ENCODE measurements around the gene RPS5. TPM values are rescaled to one million over a fixed set of nuclear protein-coding genes. Genes with fewer than 3 reads are reported as not detected.
"Not testable (repeated sequence)": the region's sequence is repeated elsewhere in the genome, so short reads cannot be mapped to it uniquely, and the experiment has no call there.

Gene RPS5
- polyA plus RNA-seq, 3 donors: 862 to 1,069 (median 1,060) TPM

GRCh38 chr19:58409010-58409790, 22.1 kb downstream of the RPS5 start:
- no peak for DNase-seq (ENCODE audit: extremely low read depth in 1 of 11, low read depth in 9 of 11, low spot score in 4 of 11)

DNA sequence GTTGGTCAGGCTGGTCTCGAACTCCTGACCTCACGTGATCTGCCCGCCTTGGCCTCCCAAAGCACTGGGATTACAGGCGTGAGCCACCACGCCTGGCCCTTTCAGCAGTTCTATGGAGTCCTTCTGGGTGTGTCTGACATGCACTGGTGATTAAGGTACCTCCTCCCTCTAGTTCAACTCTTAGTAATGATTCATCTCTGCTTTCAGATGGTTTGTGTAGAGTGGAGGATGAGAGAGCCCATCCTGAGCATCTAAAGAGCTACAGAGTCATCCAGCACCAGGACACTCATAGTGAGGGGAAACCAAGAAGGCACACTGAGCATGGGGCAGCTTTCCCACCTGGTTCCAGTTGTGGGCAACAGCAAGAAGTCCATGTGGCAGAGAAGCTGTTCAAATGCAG, 29.5 kb downstream of the RPS5 start:
- DNase-seq (ENCODE audit: extremely low read depth in 1 of 11, low read depth in 9 of 11, low spot score in 4 of 11): no peak

DNA sequence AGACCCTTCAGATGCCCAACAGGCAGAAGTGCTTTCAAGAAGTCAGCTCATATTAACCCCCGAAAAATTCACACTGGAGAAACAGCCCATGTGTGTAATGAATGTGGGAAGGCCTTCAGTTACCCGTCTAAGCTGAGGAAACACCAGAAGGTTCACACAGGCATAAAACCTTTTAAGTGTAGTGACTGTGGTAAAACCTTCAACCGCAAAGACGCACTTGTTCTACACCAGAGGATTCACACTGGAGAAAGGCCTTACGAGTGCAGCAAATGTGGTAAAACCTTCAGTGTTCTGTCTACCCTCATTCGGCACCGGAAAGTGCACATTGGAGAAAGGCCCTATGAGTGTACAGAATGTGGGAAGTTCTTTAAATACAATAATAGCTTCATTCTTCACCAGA, 30.0 kb downstream of the RPS5 start:
- DNase-seq (ENCODE audit: extremely low read depth in 1 of 11, low read depth in 9 of 11, low spot score in 4 of 11): no peak

DNA sequence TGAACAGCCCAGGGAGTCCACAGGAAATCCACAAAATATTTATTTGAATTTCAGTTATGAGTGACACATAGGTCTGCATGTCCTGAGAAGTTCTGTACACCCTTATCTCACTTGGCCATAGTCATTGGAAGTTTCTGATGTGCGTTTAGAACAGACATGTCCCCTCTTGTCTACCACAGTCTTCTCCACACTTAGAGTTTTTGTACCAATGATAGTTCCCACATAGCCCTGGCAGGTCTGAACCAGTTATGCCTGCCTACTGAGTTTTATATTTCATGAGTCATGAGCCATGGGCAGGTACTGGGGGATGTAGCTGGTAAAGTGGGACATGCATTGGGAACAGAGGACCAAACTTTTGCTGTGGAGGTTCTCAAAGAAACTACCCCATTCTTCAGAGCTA, 41.5 kb downstream of the RPS5 start:
- no peak for DNase-seq (ENCODE audit: extremely low read depth in 1 of 11, low read depth in 9 of 11, low spot score in 4 of 11)

- DNase-seq (ENCODE audit: extremely low read depth in 1 of 11, low read depth in 9 of 11, low spot score in 4 of 11): no peak
Observed at GRCh38 chr19:58429745-58430144, 42.7 kb downstream of the RPS5 start.

DNA sequence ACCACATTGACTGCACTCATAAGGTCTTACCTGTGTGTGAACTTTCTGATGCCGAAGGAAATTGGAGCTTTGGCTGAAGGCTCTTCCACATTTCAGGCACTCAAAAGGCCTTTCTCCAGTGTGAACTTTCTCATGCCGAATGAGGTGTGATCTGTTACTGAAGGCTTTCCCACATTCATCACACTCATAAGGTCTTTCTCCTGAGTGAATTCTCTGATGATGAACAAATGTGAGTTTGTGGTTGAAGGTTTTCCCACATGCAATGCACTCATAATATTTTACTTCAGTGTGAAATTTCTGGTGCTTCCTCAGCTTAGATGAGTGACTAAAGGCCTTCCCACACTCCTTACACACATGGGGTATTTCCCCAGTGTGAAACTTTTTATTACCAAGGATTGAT, 47.1 kb downstream of the RPS5 start:
- DNase-seq (ENCODE audit: extremely low read depth in 1 of 11, low read depth in 9 of 11, low spot score in 4 of 11): no peak

DNA sequence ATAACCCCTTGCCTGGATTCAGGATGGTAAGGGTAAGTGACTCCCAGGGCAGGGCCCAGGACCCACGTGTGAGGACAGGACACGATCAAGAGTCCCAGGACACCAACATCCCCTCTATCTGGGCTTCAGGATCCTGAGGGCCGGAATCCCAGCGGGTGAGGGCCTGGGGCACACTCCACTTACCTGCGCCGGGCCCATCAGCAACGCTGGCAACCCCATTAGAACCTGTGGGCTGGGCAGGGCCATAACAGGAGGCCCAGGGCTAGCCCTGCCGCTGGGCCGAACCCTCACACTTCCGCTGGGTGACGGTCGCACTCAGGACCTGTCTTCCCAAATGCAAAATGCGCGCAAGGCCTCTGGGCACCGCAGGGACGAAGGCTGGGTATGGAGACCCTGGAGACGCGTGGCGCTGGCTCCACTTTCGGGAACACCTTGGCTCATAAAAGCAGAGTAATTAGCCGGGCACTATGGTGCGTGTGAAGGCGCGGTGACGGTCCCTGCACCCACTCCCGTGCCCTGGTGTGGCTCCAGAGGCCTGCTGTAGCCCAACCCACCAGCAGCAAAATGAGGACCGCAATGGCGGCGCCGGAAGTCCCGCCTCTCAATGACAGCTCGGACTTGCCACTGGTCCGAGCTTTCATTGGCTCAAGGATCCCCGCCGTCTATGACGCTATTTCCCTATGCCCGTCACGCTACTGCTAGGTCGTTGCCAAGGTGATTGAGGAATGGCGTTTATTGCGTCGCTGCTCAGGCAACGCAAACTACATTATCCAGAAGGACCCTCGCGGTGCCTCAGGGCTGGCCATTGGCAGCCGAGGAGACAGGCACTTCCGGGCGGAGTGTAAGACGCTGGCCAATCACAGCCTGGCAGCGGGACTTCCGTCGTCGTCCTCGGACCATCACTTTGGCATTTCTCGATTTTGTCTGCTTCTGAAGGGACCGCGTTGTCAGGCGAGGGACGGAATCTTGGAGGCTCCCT, 52.8 kb downstream of the RPS5 start, which contains the start of gene ZNF132:
Gene ZNF132, minus strand, starts transcription at position 578 of the 979 bp plus-strand sequence. Its CDS starts 332 bp downstream, at position 246.
- peak; percentile 98 to 100 (median 99) for DNase-seq (ENCODE audit: extremely low read depth in 1 of 11, low read depth in 9 of 11, low spot score in 4 of 11)

DNA sequence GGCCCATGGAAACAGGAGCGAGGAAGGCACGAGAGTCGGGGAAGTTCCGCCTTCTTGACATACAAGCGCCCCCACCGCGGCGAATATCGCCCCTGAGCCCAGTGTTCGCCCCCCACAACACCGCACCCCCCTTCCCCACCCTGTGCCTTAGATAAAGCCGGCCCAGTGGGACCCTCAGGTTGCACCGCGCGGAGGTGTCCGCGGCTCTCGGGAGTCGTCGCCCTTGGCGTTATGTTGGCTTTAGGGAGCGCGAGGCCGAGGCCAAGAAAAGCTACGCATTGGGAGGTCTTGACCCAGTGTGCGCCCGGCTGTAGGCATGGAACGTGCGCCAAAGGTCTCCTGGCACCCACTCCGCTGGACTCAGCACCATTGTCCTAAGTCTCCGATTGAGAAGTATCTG, 53.5 kb downstream of the RPS5 start:
- no peak for DNase-seq (ENCODE audit: extremely low read depth in 1 of 11, low read depth in 9 of 11, low spot score in 4 of 11)

- not testable (repeated sequence) for DNase-seq (ENCODE audit: extremely low read depth in 1 of 11, low read depth in 9 of 11, low spot score in 4 of 11)
Observed at GRCh38 chr19:58442986-58443385, 55.9 kb downstream of the RPS5 start.

Other genes with a start within 250 kb of the RPS5 start
- gene ZNF329, start 236.5 kb upstream of the RPS5 start, polyA plus RNA-seq (ENCODE audit: insufficient read length in 3 of 3): 10 to 100 TPM; 21.5 to 26.0 (median 23.7) TPM
- 10 to 100 TPM; 18.2 to 27.0 (median 19.7) TPM for gene ZNF274, start 204.2 kb upstream of the RPS5 start, polyA plus RNA-seq (ENCODE audit: insufficient read length in 3 of 3)
- gene ZNF544, start 158.4 kb upstream of the RPS5 start, polyA plus RNA-seq (ENCODE audit: insufficient read length in 3 of 3): 10 to 100 TPM; 36.9 to 45.9 (median 38.1) TPM
- gene ZNF8, start 108.3 kb upstream of the RPS5 start, polyA plus RNA-seq (ENCODE audit: insufficient read length in 3 of 3): 1 to 10 TPM; 7.3 to 8.7 (median 7.6) TPM
- 10 to 100 TPM; 46.6 to 58.0 (median 53.8) TPM for gene ERVK3-1, start 81.9 kb upstream of the RPS5 start, polyA plus RNA-seq (ENCODE audit: insufficient read length in 3 of 3)
- 1 to 10 TPM; 3.6 to 3.8 (median 3.6) TPM for gene ZSCAN22, start 60.3 kb upstream of the RPS5 start, polyA plus RNA-seq (ENCODE audit: insufficient read length in 3 of 3)
- 1 to 10 TPM in 2 of 3 donors, under 1 TPM in 1; 0.45 to 2.0 (median 1.5) TPM for gene A1BG, start 33.8 kb upstream of the RPS5 start, polyA plus RNA-seq (ENCODE audit: insufficient read length in 3 of 3)
- 1 to 10 TPM; 3.7 to 6.2 (median 5.2) TPM for gene ZNF497, start 24.5 kb upstream of the RPS5 start, polyA plus RNA-seq (ENCODE audit: insufficient read length in 3 of 3)
- gene ZNF837, start 6.2 kb upstream of the RPS5 start, polyA plus RNA-seq (ENCODE audit: insufficient read length in 3 of 3): 1 to 10 TPM; 3.3 to 6.0 (median 4.5) TPM
- gene RNF225, start 8.4 kb downstream of the RPS5 start, polyA plus RNA-seq (ENCODE audit: insufficient read length in 3 of 3): not detected
- 10 to 100 TPM; 13.3 to 15.0 (median 13.3) TPM for gene ZNF584, start 21.4 kb downstream of the RPS5 start, polyA plus RNA-seq (ENCODE audit: insufficient read length in 3 of 3)
- 10 to 100 TPM; 14.0 to 17.0 (median 14.1) TPM for gene ZNF132, start 52.9 kb downstream of the RPS5 start, polyA plus RNA-seq (ENCODE audit: insufficient read length in 3 of 3)
- gene ZNF324B, start 64.4 kb downstream of the RPS5 start, polyA plus RNA-seq (ENCODE audit: insufficient read length in 3 of 3): 1 to 10 TPM; 5.2 to 7.4 (median 7.3) TPM
- gene ZNF324, start 79.8 kb downstream of the RPS5 start, polyA plus RNA-seq (ENCODE audit: insufficient read length in 3 of 3): 10 to 100 TPM in 2 of 3 donors, 1 to 10 TPM in 1; 7.3 to 11.5 (median 10.6) TPM
- gene ZNF446, start 89.1 kb downstream of the RPS5 start, polyA plus RNA-seq (ENCODE audit: insufficient read length in 3 of 3): 10 to 100 TPM; 11.7 to 19.5 (median 17.7) TPM
- gene SLC27A5, start 124.7 kb downstream of the RPS5 start, polyA plus RNA-seq (ENCODE audit: insufficient read length in 3 of 3): 10 to 100 TPM in 2 of 3 donors, 1 to 10 TPM in 1; 7.8 to 13.4 (median 11.5) TPM
- gene ZBTB45, start 132.5 kb downstream of the RPS5 start, polyA plus RNA-seq (ENCODE audit: insufficient read length in 3 of 3): 10 to 100 TPM in 2 of 3 donors, 1 to 10 TPM in 1; 8.7 to 15.0 (median 14.4) TPM
- gene TRIM28, start 156.8 kb downstream of the RPS5 start, polyA plus RNA-seq (ENCODE audit: insufficient read length in 3 of 3): 100 to 1,000 TPM; 672 to 838 (median 719) TPM
- 100 to 1,000 TPM; 108 to 132 (median 128) TPM for gene CHMP2A, start 167.8 kb downstream of the RPS5 start, polyA plus RNA-seq (ENCODE audit: insufficient read length in 3 of 3)
- 100 to 1,000 TPM in 1 of 3 donors, 10 to 100 TPM in 2; 87.9 to 107 (median 91.5) TPM for gene UBE2M, start 171.3 kb downstream of the RPS5 start, polyA plus RNA-seq (ENCODE audit: insufficient read length in 3 of 3)
- gene MZF1, start 186.1 kb downstream of the RPS5 start, polyA plus RNA-seq (ENCODE audit: insufficient read length in 3 of 3): 10 to 100 TPM; 27.6 to 65.3 (median 34.1) TPM